HuH-7.5 (cell line): ENCODE data around the gene QSER1.
"Not testable (repeated sequence)": the region's sequence is repeated elsewhere in the genome, so short reads cannot be mapped to it uniquely, and the experiment has no call there.

ENCODE experiments used
- DNase-seq: peaks from one replicate; pipeline ENCODE4 v3.0.0; 2011; ENCODE audit warnings: low spot score

Gene QSER1

GRCh38 chr11:33001281-33001680 is 108.7 kb downstream of the QSER1 start:
- DNase-seq = no peak

- DNase-seq = no peak
These were observed 109.3 kb downstream of the QSER1 start for GRCh38 chr11:33001751-33002542.

GRCh38 chr11:33005175-33005574 is 112.6 kb downstream of the QSER1 start:
- DNase-seq = no peak

- DNase-seq = no peak
These were observed 113.4 kb downstream of the QSER1 start for GRCh38 chr11:33006010-33006409.

- no peak for DNase-seq
These were observed 121.1 kb downstream of the QSER1 start for GRCh38 chr11:33013755-33014154.

GRCh38 chr11:33015621-33016551 is 123.3 kb downstream of the QSER1 start, which contains the start of gene DEPDC7:
DEPDC7 (plus strand) TSS chr11:33015878; CDS start chr11:33015956, 78 bp downstream.
- peak; percentile 68 for DNase-seq

- no peak for DNase-seq
These were observed 124.0 kb downstream of the QSER1 start for GRCh38 chr11:33016654-33017053.

GRCh38 chr11:33017478-33017877 is 124.9 kb downstream of the QSER1 start:
- no peak for DNase-seq

GRCh38 chr11:33017965-33018364 is 125.4 kb downstream of the QSER1 start:
- DNase-seq = no peak

GRCh38 chr11:33018840-33019239 is 126.2 kb downstream of the QSER1 start:
- DNase-seq = no peak

GRCh38 chr11:33021501-33021900 is 128.9 kb downstream of the QSER1 start:
- no peak for DNase-seq

GRCh38 chr11:33021937-33022336 is 129.3 kb downstream of the QSER1 start:
- DNase-seq = no peak

- no peak for DNase-seq
These were observed 132.7 kb downstream of the QSER1 start for GRCh38 chr11:33025339-33025722.

- DNase-seq = no peak
These were observed 134.6 kb downstream of the QSER1 start for GRCh38 chr11:33027233-33027632.

GRCh38 chr11:33027846-33028536 is 135.4 kb downstream of the QSER1 start:
- DNase-seq = no peak

- DNase-seq = no peak
These were observed 135.9 kb downstream of the QSER1 start for GRCh38 chr11:33028537-33028914.

- DNase-seq = not testable (repeated sequence)
These were observed 136.6 kb downstream of the QSER1 start for GRCh38 chr11:33029218-33029617.
